Stimulated activated CD4-positive, alpha-beta T cell treated with anti-CD3 and anti-CD28 coated beads, TNF-alpha, amount 100 ng/mL, for 4 hours (primary cell): ENCODE data around the gene TRDMT1.

Experiments used
- DNase-seq, 3 experiments: peaks; one replicate each; pipeline ENCODE4 v3.0.0-alpha.2; 2020; ENCODE audit warnings: low read depth in 3 of 3

The TRDMT1 gene

GRCh38 chr10:17210361-17210760, 8.9 kb upstream of the TRDMT1 start:
- no peak for DNase-seq

- DNase-seq = no peak
Measured at GRCh38 chr10:17209881-17210280, 8.4 kb upstream of the TRDMT1 start.

- no peak for DNase-seq
Measured at GRCh38 chr10:17209302-17209701, 7.8 kb upstream of the TRDMT1 start.

GRCh38 chr10:17208476-17208875, 7.0 kb upstream of the TRDMT1 start:
- no peak for DNase-seq

- DNase-seq = no peak
Measured at GRCh38 chr10:17206210-17206709, 4.8 kb upstream of the TRDMT1 start.

- DNase-seq = no peak
Measured at GRCh38 chr10:17203416-17203815, 1.9 kb upstream of the TRDMT1 start.

GRCh38 chr10:17202999-17203398, 1.5 kb upstream of the TRDMT1 start:
- no peak for DNase-seq

- no peak for DNase-seq
Measured at GRCh38 chr10:17202506-17202905, 1.0 kb upstream of the TRDMT1 start.

- DNase-seq = no peak
Measured at GRCh38 chr10:17201794-17202116, 283 bp upstream of the TRDMT1 start.

- no peak for DNase-seq
Measured at GRCh38 chr10:17200001-17200911, 1.2 kb downstream of the TRDMT1 start.

- no peak for DNase-seq
Measured at GRCh38 chr10:17199351-17199804, 2.1 kb downstream of the TRDMT1 start.

- no peak for DNase-seq
Measured at GRCh38 chr10:17196573-17196972, 4.9 kb downstream of the TRDMT1 start.

GRCh38 chr10:17196045-17196444, 5.4 kb downstream of the TRDMT1 start:
- no peak for DNase-seq

GRCh38 chr10:17195083-17195482, 6.4 kb downstream of the TRDMT1 start:
- DNase-seq = no peak

- DNase-seq = no peak
Measured at GRCh38 chr10:17190602-17191001, 10.9 kb downstream of the TRDMT1 start.

GRCh38 chr10:17188644-17189172, 12.8 kb downstream of the TRDMT1 start:
- no peak for DNase-seq

- DNase-seq = no peak
Measured at GRCh38 chr10:17185873-17186272, 15.6 kb downstream of the TRDMT1 start.

- DNase-seq = no peak
Measured at GRCh38 chr10:17183110-17183509, 18.4 kb downstream of the TRDMT1 start.

- DNase-seq = no peak
Measured at GRCh38 chr10:17181751-17182150, 19.7 kb downstream of the TRDMT1 start.

GRCh38 chr10:17181110-17181509, 20.4 kb downstream of the TRDMT1 start:
- DNase-seq = no peak

- no peak for DNase-seq
Measured at GRCh38 chr10:17179002-17179401, 22.5 kb downstream of the TRDMT1 start.

- DNase-seq = no peak
Measured at GRCh38 chr10:17178006-17178405, 23.5 kb downstream of the TRDMT1 start.

- DNase-seq = no peak
Measured at GRCh38 chr10:17177014-17177413, 24.5 kb downstream of the TRDMT1 start.
